ENCODE measurements around the gene AGBL1. TPM values are rescaled to one million over a fixed set of nuclear protein-coding genes. Genes with fewer than 3 reads are reported as not detected.

Gene AGBL1
- total RNA-seq, 1 donor from 2014 or later: not detected

DNA sequence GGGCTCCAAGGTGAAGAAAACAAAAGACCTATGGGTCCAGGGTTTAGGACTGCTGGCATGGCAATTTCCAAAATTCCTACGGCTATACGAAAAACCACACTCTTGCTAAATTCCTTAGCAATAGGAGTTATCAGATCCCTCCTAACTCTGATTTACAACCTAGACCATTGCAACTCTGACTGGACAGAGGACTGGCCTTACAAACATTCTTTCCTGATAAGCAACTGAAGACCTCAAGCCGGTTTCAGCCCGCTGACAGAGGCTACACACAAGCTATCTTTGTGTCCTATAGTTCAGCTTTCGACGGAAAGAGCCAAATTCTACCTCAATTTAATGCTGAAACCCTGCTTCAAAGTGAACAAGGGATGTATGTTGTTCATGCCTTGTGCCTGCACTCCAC, 38.3 kb upstream of the AGBL1 start:
- Mint-ChIP-seq H3K4me3 (ENCODE audit: unreplicated experiment) (no peak overlapping the region), H3K4me1 (ENCODE audit: low read depth, unreplicated experiment) (peaks cover 2% of the 10 kb centered on the region), H3K36me3 (ENCODE audit: low read depth, unreplicated experiment) (no peaks in the 10 kb centered on the region), H3K27ac (ENCODE audit: unreplicated experiment) (no peak overlapping the region), H3K27me3 (ENCODE audit: low read depth, unreplicated experiment) (peaks cover 4% of the 10 kb centered on the region), H3K9me3 (ENCODE audit: unreplicated experiment) (no peaks in the 10 kb centered on the region)
- H3K4me2 ChIP-seq (ENCODE audit: low read length): no peak overlapping the region
- no peak overlapping the region for H3K4me3 ChIP-seq (ENCODE audit: insufficient read depth, low read depth, low read length)
- no peak overlapping the region for H2AFZ ChIP-seq (ENCODE audit: low read depth, low read length)
- H3K9ac ChIP-seq (ENCODE audit: low read length): no peak overlapping the region
- H3K79me2 ChIP-seq (ENCODE audit: insufficient read depth, low read length): no peaks in the 10 kb centered on the region
- no peaks in the 10 kb centered on the region for H3K9me3 ChIP-seq (ENCODE audit: insufficient read depth, low read depth, low read length)
- TF ChIP-seq, protein P1, sequence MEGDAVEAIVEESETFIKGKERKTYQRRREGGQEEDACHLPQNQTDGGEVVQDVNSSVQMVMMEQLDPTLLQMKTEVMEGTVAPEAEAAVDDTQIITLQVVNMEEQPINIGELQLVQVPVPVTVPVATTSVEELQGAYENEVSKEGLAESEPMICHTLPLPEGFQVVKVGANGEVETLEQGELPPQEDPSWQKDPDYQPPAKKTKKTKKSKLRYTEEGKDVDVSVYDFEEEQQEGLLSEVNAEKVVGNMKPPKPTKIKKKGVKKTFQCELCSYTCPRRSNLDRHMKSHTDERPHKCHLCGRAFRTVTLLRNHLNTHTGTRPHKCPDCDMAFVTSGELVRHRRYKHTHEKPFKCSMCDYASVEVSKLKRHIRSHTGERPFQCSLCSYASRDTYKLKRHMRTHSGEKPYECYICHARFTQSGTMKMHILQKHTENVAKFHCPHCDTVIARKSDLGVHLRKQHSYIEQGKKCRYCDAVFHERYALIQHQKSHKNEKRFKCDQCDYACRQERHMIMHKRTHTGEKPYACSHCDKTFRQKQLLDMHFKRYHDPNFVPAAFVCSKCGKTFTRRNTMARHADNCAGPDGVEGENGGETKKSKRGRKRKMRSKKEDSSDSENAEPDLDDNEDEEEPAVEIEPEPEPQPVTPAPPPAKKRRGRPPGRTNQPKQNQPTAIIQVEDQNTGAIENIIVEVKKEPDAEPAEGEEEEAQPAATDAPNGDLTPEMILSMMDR (IDR thresholded peaks at IDR 0.05; ENCODE audit: insufficient read depth, low read depth, low read length): no peak
- no peak for TF ChIP-seq EZH2 (IDR thresholded peaks at IDR 0.05; ENCODE audit: insufficient read depth, low read length)
- H4K20me1 ChIP-seq (ENCODE audit: insufficient read depth, low read length): no peaks in the 10 kb centered on the region
- no peak for FAIRE-seq
- H3K36me3 ChIP-seq (ENCODE audit: insufficient read depth, low read length): no peaks in the 10 kb centered on the region
- H3K27me3 ChIP-seq (ENCODE audit: insufficient read depth, low read length): no peaks in the 10 kb centered on the region
- H3K4me1 ChIP-seq (ENCODE audit: insufficient read depth, low read length): no peaks in the 10 kb centered on the region
- DNase-seq (ENCODE audit: low read depth): peak; percentile 27
- H3K27ac ChIP-seq (ENCODE audit: low read depth, low read length): no peak overlapping the region

DNA sequence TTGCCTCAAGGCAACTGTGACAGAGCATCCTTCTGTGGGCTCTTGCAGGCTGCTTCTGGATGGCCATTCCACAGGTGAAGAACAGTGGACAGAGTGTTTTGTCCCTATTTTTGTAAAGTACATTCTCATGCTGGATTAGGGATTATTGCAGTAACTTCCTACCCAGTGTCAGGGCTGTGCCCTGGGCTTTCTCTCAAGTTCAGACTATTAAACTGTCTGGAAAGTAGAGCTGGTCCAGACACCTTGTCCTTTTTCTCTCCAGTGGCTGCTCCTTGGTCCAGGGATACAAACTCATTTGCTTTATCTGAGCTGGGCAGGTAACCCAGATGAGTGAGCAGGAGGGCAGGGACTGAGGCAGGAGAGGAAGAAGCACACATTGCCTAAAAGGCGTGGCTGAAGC, 37.4 kb upstream of the AGBL1 start:
- H2AFZ ChIP-seq (ENCODE audit: low read depth, low read length): no peak overlapping the region
- no peaks in the 10 kb centered on the region for H3K79me2 ChIP-seq (ENCODE audit: insufficient read depth, low read length)
- no peak overlapping the region for H3K27ac ChIP-seq (ENCODE audit: low read depth, low read length)
- H3K27ac Mint-ChIP-seq (ENCODE audit: unreplicated experiment): no peak overlapping the region
- H4K20me1 ChIP-seq (ENCODE audit: insufficient read depth, low read length): no peaks in the 10 kb centered on the region
- H3K9me3 ChIP-seq (ENCODE audit: insufficient read depth, low read depth, low read length): no peaks in the 10 kb centered on the region
- no peak overlapping the region for H3K4me3 ChIP-seq (ENCODE audit: insufficient read depth, low read depth, low read length)
- H3K36me3 ChIP-seq (ENCODE audit: insufficient read depth, low read length): no peaks in the 10 kb centered on the region
- no peak for DNase-seq (ENCODE audit: low read depth)
- no peak overlapping the region for H3K9ac ChIP-seq (ENCODE audit: low read length)
- H3K36me3 Mint-ChIP-seq (ENCODE audit: low read depth, unreplicated experiment): no peaks in the 10 kb centered on the region
- H3K27me3 Mint-ChIP-seq (ENCODE audit: low read depth, unreplicated experiment): peaks cover 3% of the 10 kb centered on the region
- H3K27me3 ChIP-seq (ENCODE audit: insufficient read depth, low read length): no peaks in the 10 kb centered on the region
- H3K9me3 Mint-ChIP-seq (ENCODE audit: unreplicated experiment): no peaks in the 10 kb centered on the region
- TF ChIP-seq, protein P1 (IDR thresholded peaks at IDR 0.05; ENCODE audit: insufficient read depth, low read depth, low read length): no peak
- no peak for TF ChIP-seq EZH2 (IDR thresholded peaks at IDR 0.05; ENCODE audit: insufficient read depth, low read length)
- FAIRE-seq: no peak
- peaks cover 2% of the 10 kb centered on the region for H3K4me1 Mint-ChIP-seq (ENCODE audit: low read depth, unreplicated experiment)
- no peak overlapping the region for H3K4me2 ChIP-seq (ENCODE audit: low read length)
- H3K4me3 Mint-ChIP-seq (ENCODE audit: unreplicated experiment): no peak overlapping the region
- H3K4me1 ChIP-seq (ENCODE audit: insufficient read depth, low read length): no peaks in the 10 kb centered on the region

DNA sequence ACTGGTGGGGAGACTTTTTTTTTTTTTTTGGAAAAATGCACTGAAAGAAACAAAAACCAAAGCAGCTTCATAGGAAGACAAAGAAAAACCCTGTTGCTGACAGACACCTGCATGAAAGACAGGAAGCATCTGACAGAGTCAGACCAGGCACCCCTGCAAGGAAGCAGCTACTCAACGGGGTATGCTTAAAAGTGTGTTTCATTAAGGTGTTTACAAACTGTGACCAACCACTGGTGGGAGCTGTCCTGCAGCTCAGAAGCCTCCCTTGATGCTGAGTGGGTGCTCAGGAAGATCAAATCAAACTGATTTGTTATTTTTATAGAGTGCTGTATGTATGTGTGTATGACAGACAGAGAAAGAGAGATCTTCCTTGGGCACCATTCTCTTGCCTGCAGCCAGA, 34.7 kb upstream of the AGBL1 start:
- no peak overlapping the region for H3K4me2 ChIP-seq (ENCODE audit: low read length)
- H3K9ac ChIP-seq (ENCODE audit: low read length): no peak overlapping the region
- no peak for TF ChIP-seq EZH2 (IDR thresholded peaks at IDR 0.05; ENCODE audit: insufficient read depth, low read length)
- H3K27me3 ChIP-seq (ENCODE audit: insufficient read depth, low read length): no peaks in the 10 kb centered on the region
- no peak overlapping the region for H2AFZ ChIP-seq (ENCODE audit: low read depth, low read length)
- no peaks in the 10 kb centered on the region for H3K9me3 ChIP-seq (ENCODE audit: insufficient read depth, low read depth, low read length)
- no peaks in the 10 kb centered on the region for H3K4me1 ChIP-seq (ENCODE audit: insufficient read depth, low read length)
- no peaks in the 10 kb centered on the region for H3K36me3 ChIP-seq (ENCODE audit: insufficient read depth, low read length)
- H4K20me1 ChIP-seq (ENCODE audit: insufficient read depth, low read length): no peaks in the 10 kb centered on the region
- Mint-ChIP-seq H3K27me3 (ENCODE audit: low read depth, unreplicated experiment) (no peaks in the 10 kb centered on the region), H3K9me3 (ENCODE audit: unreplicated experiment) (no peaks in the 10 kb centered on the region), H3K27ac (ENCODE audit: unreplicated experiment) (no peak overlapping the region), H3K36me3 (ENCODE audit: low read depth, unreplicated experiment) (no peaks in the 10 kb centered on the region), H3K4me1 (ENCODE audit: low read depth, unreplicated experiment) (peaks cover 2% of the 10 kb centered on the region), H3K4me3 (ENCODE audit: unreplicated experiment) (no peak overlapping the region)
- no peaks in the 10 kb centered on the region for H3K79me2 ChIP-seq (ENCODE audit: insufficient read depth, low read length)
- FAIRE-seq (no peak), DNase-seq (ENCODE audit: low read depth) (no peak)
- no peak overlapping the region for H3K27ac ChIP-seq (ENCODE audit: low read depth, low read length)
- no peak overlapping the region for H3K4me3 ChIP-seq (ENCODE audit: insufficient read depth, low read depth, low read length)
